H1 (cell line): Measurements from ENCODE around the gene TNFAIP2. TPM values are rescaled to one million over a fixed set of nuclear protein-coding genes. Genes with fewer than 3 reads are reported as not detected.

ENCODE experiments used
- CBX8 ChIP-seq: fragments of 300-800, 300-1000 bp; sonication (generic); IDR thresholded peaks from 2 replicates; pipeline ENCODE4 v1.7.1; 2016; ENCODE audit warnings: low read depth, low read length, borderline replicate concordance
- KDM4A ChIP-seq: IDR thresholded peaks from one replicate; pipeline ENCODE4 v1.7.1; 2012; ENCODE audit warnings: low read depth, mild to moderate bottlenecking, moderate library complexity, low read length, inconsistent platforms; ENCODE audit not compliant: severe bottlenecking
- POLR2AphosphoS5 ChIP-seq: IDR thresholded peaks from 2 replicates; pipeline ENCODE4 v1.6.1; 2011; ENCODE audit warnings: low read depth, low read length
- polyA plus RNA-seq, 7 experiments: library from polyadenylated mRNA; depleted of rRNA in 3 of 7; stranded (reverse) in 5 of 7; unstranded in 2 of 7; fragments of >200 nt in 5 of 7; fragments of 200-250 nt in 2 of 7; gene quantifications; 1 replicate in 5 of 7; 2 replicates in 1 of 7; 4 replicates in 1 of 7; pipeline versions ENCODE4 v1.2.1 to v1.2.3, GENCODE V29; 2011 to 2013; ENCODE audit warnings: missing spikeins in 2 of 7, mixed read lengths in 2 of 7
- total RNA-seq: library from RNA; stranded (reverse); fragmentation: NEBNext Ultra II Directional; extraction: Animal tissue kit (Norgen Biotek cat#: 25700); gene quantifications from 2 replicates; pipeline ENCODE4 v1.2.1, GENCODE V29; 2021
- TF ChIP-seq, protein P1 (sequence below): fragments of 300-600 bp; sonication (generic); IDR thresholded peaks from 2 replicates; pipeline ENCODE4 v1.7.1; 2012; ENCODE audit warnings: low read length, moderate library complexity, mild to moderate bottlenecking, inconsistent platforms; ENCODE audit not compliant: insufficient replicate concordance

TNFAIP2 gene
- total and polyA plus RNA-seq, 2 of the 8 experiments (the other 6 are each of a cell fraction or from before 2014, with no cell fraction given): 28.3 to 34.5 TPM

DNA sequence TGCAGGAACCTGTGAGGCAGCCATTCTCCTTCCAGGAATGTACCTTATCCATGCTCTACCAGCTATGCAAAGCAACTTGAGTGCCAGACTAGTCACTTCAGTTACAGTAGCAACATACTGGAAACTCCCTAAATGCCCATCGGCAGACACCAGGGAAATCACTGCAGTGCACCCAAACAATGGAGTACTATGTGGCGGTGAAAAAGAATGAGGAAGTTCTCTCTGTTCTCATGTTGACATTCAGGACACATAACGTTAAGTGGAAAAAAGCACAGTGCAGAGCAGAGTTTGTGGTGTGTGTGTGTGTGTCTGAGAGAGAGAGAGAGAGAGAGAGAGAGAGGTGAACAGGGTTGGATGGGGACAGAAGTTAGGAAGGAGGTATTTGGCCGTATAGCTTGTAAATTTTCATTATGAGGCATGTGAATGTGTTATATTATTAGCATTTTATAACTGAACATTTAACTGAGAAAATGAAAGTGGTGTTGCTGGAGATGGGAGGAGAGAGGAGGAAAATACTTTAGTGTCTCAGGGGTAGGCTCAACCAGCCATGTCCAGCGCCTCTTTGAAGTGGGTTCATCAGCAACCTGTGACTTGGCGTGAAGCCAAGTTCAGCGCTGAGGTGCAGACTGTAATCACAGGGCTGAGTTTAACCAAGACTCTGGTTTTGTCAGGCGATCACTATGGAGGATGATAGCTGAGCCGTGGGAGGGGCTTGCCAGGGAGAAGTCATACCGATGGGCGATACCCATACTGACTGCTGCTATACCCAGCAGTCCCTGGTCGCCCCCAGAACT, 17.3 kb downstream of the TNFAIP2 start (continued):
- TF ChIP-seq, protein P1, sequence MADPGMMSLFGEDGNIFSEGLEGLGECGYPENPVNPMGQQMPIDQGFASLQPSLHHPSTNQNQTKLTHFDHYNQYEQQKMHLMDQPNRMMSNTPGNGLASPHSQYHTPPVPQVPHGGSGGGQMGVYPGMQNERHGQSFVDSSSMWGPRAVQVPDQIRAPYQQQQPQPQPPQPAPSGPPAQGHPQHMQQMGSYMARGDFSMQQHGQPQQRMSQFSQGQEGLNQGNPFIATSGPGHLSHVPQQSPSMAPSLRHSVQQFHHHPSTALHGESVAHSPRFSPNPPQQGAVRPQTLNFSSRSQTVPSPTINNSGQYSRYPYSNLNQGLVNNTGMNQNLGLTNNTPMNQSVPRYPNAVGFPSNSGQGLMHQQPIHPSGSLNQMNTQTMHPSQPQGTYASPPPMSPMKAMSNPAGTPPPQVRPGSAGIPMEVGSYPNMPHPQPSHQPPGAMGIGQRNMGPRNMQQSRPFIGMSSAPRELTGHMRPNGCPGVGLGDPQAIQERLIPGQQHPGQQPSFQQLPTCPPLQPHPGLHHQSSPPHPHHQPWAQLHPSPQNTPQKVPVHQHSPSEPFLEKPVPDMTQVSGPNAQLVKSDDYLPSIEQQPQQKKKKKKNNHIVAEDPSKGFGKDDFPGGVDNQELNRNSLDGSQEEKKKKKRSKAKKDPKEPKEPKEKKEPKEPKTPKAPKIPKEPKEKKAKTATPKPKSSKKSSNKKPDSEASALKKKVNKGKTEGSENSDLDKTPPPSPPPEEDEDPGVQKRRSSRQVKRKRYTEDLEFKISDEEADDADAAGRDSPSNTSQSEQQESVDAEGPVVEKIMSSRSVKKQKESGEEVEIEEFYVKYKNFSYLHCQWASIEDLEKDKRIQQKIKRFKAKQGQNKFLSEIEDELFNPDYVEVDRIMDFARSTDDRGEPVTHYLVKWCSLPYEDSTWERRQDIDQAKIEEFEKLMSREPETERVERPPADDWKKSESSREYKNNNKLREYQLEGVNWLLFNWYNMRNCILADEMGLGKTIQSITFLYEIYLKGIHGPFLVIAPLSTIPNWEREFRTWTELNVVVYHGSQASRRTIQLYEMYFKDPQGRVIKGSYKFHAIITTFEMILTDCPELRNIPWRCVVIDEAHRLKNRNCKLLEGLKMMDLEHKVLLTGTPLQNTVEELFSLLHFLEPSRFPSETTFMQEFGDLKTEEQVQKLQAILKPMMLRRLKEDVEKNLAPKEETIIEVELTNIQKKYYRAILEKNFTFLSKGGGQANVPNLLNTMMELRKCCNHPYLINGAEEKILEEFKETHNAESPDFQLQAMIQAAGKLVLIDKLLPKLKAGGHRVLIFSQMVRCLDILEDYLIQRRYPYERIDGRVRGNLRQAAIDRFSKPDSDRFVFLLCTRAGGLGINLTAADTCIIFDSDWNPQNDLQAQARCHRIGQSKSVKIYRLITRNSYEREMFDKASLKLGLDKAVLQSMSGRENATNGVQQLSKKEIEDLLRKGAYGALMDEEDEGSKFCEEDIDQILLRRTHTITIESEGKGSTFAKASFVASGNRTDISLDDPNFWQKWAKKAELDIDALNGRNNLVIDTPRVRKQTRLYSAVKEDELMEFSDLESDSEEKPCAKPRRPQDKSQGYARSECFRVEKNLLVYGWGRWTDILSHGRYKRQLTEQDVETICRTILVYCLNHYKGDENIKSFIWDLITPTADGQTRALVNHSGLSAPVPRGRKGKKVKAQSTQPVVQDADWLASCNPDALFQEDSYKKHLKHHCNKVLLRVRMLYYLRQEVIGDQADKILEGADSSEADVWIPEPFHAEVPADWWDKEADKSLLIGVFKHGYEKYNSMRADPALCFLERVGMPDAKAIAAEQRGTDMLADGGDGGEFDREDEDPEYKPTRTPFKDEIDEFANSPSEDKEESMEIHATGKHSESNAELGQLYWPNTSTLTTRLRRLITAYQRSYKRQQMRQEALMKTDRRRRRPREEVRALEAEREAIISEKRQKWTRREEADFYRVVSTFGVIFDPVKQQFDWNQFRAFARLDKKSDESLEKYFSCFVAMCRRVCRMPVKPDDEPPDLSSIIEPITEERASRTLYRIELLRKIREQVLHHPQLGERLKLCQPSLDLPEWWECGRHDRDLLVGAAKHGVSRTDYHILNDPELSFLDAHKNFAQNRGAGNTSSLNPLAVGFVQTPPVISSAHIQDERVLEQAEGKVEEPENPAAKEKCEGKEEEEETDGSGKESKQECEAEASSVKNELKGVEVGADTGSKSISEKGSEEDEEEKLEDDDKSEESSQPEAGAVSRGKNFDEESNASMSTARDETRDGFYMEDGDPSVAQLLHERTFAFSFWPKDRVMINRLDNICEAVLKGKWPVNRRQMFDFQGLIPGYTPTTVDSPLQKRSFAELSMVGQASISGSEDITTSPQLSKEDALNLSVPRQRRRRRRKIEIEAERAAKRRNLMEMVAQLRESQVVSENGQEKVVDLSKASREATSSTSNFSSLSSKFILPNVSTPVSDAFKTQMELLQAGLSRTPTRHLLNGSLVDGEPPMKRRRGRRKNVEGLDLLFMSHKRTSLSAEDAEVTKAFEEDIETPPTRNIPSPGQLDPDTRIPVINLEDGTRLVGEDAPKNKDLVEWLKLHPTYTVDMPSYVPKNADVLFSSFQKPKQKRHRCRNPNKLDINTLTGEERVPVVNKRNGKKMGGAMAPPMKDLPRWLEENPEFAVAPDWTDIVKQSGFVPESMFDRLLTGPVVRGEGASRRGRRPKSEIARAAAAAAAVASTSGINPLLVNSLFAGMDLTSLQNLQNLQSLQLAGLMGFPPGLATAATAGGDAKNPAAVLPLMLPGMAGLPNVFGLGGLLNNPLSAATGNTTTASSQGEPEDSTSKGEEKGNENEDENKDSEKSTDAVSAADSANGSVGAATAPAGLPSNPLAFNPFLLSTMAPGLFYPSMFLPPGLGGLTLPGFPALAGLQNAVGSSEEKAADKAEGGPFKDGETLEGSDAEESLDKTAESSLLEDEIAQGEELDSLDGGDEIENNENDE: no peak
- TF ChIP-seq CBX8: no peak
- no peak for TF ChIP-seq KDM4A
- no peak for TF ChIP-seq POLR2AphosphoS5
